KMS-11 (cell line): ENCODE results near the gene DIP2C.

Experiments
- H2AFZ ChIP-seq: fragments of 200-600 bp; sonication (generic); 2 replicates; pipeline ENCODE4 v1.6.1; 2016; ENCODE audit warnings: antibody characterized with exemption, mixed run types, low read depth
- H3K27ac ChIP-seq: fragments of 200-600 bp; sonication (generic); 2 replicates; pipeline ENCODE4 v1.6.1; 2016; ENCODE audit warnings: mild to moderate bottlenecking, mixed run types
- H3K27me3 ChIP-seq: fragments of 200-600 bp; sonication (generic); 2 replicates; pipeline ENCODE4 v1.6.1; 2017; ENCODE audit warnings: mild to moderate bottlenecking, low read depth, mixed run types, moderate library complexity; ENCODE audit not compliant: insufficient read depth
- H3K36me3 ChIP-seq: fragments of 200-600 bp; sonication (generic); 2 replicates; pipeline ENCODE4 v1.6.1; 2017; ENCODE audit warnings: mild to moderate bottlenecking, mixed run types; ENCODE audit not compliant: insufficient read depth
- H3K4me1 ChIP-seq: fragments of 200-600 bp; sonication (generic); 2 replicates; pipeline ENCODE4 v1.6.1; 2016; ENCODE audit warnings: mild to moderate bottlenecking, low read depth, mixed run types; ENCODE audit not compliant: poor library complexity, severe bottlenecking
- H3K4me2 ChIP-seq: fragments of 200-600 bp; sonication (generic); 2 replicates; pipeline ENCODE4 v1.7.0; 2016; ENCODE audit warnings: mild to moderate bottlenecking, mixed run types
- H3K4me3 ChIP-seq: fragments of 200-600 bp; sonication (generic); IDR thresholded peaks from 2 replicates; pipeline ENCODE4 v1.6.1; 2017; ENCODE audit warnings: low read depth, low read length, mixed read lengths; ENCODE audit not compliant: insufficient read depth
- H3K79me2 ChIP-seq: fragments of 200-600 bp; sonication (generic); 2 replicates; pipeline ENCODE4 v1.6.1; 2016; ENCODE audit warnings: low read depth, mixed run types; ENCODE audit not compliant: insufficient read depth
- H3K9ac ChIP-seq: fragments of 200-600 bp; sonication (generic); 2 replicates; pipeline ENCODE4 v1.6.1; 2016; ENCODE audit warnings: mild to moderate bottlenecking, mixed run types
- H4K20me1 ChIP-seq: fragments of 200-600 bp; sonication (generic); 2 replicates; pipeline ENCODE4 v1.6.1; 2016; ENCODE audit warnings: mild to moderate bottlenecking, mixed run types; ENCODE audit not compliant: insufficient read depth
- TF ChIP-seq, protein P1 (sequence below): fragments of 200-600 bp; sonication (generic); conservative IDR thresholded peaks from 2 replicates; pipeline ENCODE4 v1.6.1; 2017; ENCODE audit warnings: low read depth, mild to moderate bottlenecking, antibody characterized with exemption, low read length, moderate library complexity, mixed read lengths

DIP2C gene

DNA sequence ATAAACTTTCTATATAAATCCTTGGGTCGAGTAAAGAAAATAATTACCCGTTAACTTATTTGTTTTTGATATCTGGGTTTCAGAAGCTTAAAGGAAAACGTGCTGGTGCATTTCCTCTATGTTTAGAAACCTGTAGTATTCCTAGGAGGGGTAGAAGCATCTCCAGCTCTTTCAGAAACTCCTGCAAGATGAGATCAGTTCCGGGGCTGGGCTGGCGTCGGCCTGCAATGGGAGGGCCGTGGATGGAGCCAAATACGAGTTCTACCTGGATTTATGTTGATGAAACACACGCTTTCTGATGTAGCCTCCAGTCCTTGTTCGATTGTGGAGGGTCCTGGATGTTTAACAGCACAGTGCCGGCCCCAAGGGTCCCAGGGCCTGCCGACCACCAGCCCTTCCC, 35.8 kb upstream of the DIP2C start:
- TF ChIP-seq, protein P1, sequence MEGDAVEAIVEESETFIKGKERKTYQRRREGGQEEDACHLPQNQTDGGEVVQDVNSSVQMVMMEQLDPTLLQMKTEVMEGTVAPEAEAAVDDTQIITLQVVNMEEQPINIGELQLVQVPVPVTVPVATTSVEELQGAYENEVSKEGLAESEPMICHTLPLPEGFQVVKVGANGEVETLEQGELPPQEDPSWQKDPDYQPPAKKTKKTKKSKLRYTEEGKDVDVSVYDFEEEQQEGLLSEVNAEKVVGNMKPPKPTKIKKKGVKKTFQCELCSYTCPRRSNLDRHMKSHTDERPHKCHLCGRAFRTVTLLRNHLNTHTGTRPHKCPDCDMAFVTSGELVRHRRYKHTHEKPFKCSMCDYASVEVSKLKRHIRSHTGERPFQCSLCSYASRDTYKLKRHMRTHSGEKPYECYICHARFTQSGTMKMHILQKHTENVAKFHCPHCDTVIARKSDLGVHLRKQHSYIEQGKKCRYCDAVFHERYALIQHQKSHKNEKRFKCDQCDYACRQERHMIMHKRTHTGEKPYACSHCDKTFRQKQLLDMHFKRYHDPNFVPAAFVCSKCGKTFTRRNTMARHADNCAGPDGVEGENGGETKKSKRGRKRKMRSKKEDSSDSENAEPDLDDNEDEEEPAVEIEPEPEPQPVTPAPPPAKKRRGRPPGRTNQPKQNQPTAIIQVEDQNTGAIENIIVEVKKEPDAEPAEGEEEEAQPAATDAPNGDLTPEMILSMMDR: no peak
- H3K27ac ChIP-seq: no peak overlapping the region
- H4K20me1 ChIP-seq: no peaks in the 10 kb centered on the region
- H3K36me3 ChIP-seq: no peaks in the 10 kb centered on the region
- H2AFZ ChIP-seq: no peak overlapping the region
- no peaks in the 10 kb centered on the region for H3K79me2 ChIP-seq
- H3K9ac ChIP-seq: no peak overlapping the region
- H3K4me1 ChIP-seq: no peaks in the 10 kb centered on the region
- H3K27me3 ChIP-seq: no peaks in the 10 kb centered on the region
- H3K4me2 ChIP-seq: no peak overlapping the region
- no peak overlapping the region for H3K4me3 ChIP-seq

- Histone ChIP-seq H3K27ac (no peak overlapping the region), H3K4me3 (no peak overlapping the region), H3K4me2 (no peak overlapping the region), H3K79me2 (no peaks in the 10 kb centered on the region), H3K36me3 (no peaks in the 10 kb centered on the region), H3K9ac (no peak overlapping the region), H3K27me3 (no peaks in the 10 kb centered on the region), H4K20me1 (no peaks in the 10 kb centered on the region), H3K4me1 (no peaks in the 10 kb centered on the region), H2AFZ (no peak overlapping the region)
- TF ChIP-seq, protein P1: no peak
These were observed 34.5 kb upstream of the DIP2C start for GRCh38 chr10:723973-724372.

- no peak overlapping the region for H2AFZ ChIP-seq
- no peak overlapping the region for H3K27ac ChIP-seq
- no peak overlapping the region for H3K9ac ChIP-seq
- TF ChIP-seq, protein P1: no peak
- H3K4me3 ChIP-seq: no peak overlapping the region
- H3K27me3 ChIP-seq: no peaks in the 10 kb centered on the region
- no peak overlapping the region for H3K4me2 ChIP-seq
- no peaks in the 10 kb centered on the region for H3K36me3 ChIP-seq
- no peaks in the 10 kb centered on the region for H3K79me2 ChIP-seq
- no peaks in the 10 kb centered on the region for H3K4me1 ChIP-seq
- no peaks in the 10 kb centered on the region for H4K20me1 ChIP-seq
These were observed 33.0 kb upstream of the DIP2C start for GRCh38 chr10:722281-723060.

DNA sequence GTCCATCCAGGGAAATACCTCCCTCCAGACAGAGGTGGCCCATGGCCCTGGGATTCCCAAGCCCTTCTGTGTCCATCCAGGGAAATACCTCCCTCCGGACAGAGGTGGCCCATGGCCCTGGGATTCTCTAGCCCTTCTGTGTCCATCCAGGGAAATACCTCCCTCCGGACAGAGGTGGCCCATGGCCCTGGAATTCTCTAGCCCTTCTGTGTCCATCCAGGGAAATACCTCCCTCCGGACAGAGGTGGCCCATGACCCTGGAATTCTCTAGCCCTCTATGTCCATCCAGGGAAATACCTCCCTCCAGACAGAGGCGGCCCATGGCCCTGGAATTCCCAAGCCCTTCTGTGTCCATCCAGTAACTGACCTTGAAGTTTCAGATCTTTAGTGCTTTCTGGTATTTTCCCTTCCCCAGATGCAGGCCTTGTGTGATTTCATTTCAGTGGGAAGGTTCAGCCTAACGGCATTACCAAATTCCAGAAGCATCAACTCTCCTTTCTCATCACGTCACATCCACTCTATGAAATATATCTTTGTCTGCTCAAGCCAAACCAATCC, 28.8 kb upstream of the DIP2C start:
- H3K4me3 ChIP-seq: no peak overlapping the region
- H3K4me1 ChIP-seq: no peaks in the 10 kb centered on the region
- no peaks in the 10 kb centered on the region for H4K20me1 ChIP-seq
- H3K79me2 ChIP-seq: no peaks in the 10 kb centered on the region
- H3K27me3 ChIP-seq: no peaks in the 10 kb centered on the region
- H3K27ac ChIP-seq: no peak overlapping the region
- H3K9ac ChIP-seq: no peak overlapping the region
- TF ChIP-seq, protein P1: no peak
- no peaks in the 10 kb centered on the region for H3K36me3 ChIP-seq
- H3K4me2 ChIP-seq: no peak overlapping the region
- H2AFZ ChIP-seq: no peak overlapping the region
